GM20431 (cell line): ENCODE measurements around the gene SCOC.

Experiments used
- in situ Hi-C: fragments of 300-500 bp; cut with MseI, MboI; formaldehyde crosslinking; loops from one replicate; pipeline ENCODE4 v1.15.0; 2020; ENCODE audit warnings: low sequenced_read_pairs; ENCODE audit not compliant: unreplicated experiment

SCOC gene

DNA sequence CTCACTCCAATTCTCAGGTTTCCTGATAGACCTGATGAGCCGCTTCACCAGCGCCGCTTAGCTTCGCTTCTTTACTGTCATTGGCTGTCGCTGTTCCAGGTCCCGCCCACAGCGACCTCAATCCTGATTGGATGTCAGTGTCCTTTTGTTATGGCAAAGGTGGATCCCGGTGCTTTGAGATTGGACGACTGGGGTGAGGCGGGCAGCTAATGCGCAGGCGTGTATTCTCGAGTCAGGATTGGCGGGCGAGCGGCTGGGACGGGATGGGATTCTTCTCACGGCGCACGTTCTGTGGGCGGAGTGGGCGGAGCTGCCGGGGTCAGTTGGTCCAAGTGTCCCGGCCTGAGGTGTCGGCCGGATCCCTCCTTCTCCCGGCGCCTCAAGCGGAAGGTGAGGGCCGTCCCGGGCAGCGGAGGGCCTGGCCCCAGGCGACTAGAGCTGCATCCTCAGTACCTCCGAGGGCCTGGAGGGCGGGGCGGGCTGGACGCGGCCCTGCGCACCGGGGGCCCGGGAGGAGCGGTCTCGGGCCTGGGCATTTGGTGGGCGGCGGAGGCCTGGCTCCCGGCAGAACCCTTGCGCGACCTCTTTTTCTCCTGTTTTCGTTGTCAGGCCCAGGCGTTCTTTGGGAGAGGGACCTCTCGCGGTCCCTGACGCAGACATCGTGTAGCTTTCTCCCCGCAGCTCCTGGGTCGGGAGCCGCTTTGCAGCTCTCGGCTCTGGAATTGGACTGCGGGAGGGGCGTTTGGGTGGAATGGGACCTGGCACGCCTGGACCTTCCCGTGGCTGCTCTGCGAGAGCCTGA lies at the start of gene SCOC:
Gene SCOC (plus strand): TSS at position 319 of the 802 bp plus-strand sequence. CDS start 5,525 bp downstream, outside the sequence.
- in situ Hi-C loops: loop anchor here (25.0 kb wide), 1 partner anchor 464 kb away; no protein-coding TSS in a partner anchor

DNA sequence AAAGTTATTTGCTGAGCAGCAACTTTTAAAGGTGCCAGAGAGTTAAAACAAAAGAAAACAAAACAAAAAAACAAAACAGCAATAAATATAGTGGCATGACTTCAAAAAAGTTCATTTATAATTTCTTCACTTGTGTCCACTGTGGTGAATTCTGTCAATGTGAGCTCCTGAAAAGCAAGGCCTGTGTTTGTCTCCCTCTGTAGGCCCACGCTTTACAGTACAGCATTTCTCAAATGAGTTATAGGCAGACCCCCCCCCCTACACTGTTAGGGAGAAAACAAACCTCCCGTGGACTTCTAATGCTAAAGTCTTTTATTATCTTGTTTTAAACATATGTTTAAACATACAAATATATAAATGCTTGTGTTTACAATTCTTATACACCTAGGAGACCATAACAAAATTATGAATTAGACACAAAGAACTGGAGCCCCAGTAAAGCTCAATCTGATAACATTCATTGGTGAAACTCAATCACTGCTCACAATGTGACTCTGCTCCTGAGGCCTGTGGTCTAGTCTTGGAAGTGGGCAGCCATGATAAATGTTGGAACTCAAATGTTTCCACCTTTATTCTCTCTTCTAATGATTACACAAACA lies 47.0 kb upstream of the SCOC start:
- in situ Hi-C loops: no loop called here

DNA sequence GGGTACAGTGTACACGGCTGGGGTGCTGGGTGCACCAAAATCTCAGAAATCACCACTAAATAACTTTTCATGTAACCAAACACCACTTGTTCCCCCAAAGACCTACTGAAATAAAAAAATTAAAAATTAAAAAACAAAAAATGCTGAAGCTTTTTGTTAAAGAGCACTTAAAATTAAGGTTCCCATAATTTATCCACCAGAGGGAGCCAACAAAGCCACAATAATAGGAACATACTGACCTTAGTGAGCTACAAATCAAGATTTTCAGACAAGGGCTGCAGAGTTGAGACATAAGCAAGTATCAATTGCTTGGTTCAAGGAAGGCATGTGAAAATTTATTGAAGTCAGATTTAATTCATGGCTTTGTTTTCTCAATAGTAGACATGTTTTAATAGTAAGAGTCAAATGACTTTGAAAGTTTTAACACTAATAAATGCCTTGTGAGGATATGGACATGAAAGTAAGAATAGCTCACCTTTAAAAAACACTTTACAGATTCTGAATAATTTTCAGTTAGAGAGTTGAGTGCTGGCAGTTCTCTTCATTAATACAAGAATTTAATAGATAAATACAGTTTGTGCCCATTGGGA lies 43.0 kb upstream of the SCOC start:
- in situ Hi-C loops: no loop called here

DNA sequence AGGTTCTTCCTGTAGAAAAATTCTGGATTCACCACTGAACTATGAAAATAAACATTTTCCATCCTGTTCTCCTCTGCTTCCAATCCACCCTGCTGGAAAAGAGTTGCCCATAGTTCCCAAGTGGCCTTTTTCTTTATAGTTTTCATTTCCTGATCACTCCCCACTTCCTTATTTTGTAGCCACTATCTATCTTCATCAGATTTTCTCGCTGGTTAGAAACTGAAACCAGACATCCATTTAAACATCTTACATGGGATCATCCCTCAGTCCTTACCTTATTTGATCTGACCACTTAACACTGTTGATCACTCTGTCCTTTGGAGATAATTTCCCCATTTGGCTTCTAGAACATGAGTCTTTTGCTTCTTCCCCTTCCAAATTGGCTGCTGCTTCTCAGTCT lies 42.2 kb upstream of the SCOC start:
- in situ Hi-C loops: no loop called here

DNA sequence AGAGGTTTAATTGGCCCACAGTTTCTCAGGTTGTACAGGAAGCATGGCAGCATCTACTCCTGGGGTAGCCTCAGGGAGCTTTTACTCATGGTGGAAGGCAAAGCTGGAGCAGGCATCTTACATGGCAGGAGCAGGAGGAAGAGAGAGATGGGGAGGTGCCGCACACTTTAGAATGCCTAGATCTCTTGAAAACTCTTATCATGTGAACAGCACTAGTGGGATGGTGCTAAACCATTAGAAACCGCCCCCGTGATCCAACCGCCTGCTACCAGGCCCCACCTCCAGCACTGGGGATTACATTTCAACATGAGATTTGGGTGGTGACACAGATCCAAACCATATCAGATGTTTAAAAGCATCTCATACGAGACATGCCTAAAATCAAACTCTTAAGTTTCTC lies 41.6 kb upstream of the SCOC start:
- in situ Hi-C loops: no loop called here

DNA sequence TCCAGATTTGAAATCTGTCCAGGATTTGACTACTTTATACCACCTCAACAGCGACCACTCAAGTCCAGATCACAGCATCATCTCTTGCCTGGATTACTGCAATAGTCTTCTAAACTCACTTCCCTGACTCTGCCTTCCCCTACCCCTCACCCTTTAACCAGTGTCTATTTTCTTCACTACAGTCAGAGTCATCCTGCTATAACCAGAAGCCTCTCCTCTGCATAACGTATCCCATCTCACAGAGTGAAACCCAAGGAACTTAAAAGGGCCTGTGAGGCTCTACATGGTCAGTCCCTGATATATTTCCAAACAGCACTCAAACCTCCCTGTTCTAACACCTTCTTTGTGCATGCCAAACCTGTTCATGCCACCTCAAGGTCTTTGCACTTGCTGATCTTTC lies 40.7 kb upstream of the SCOC start:
- in situ Hi-C loops: no loop called here

DNA sequence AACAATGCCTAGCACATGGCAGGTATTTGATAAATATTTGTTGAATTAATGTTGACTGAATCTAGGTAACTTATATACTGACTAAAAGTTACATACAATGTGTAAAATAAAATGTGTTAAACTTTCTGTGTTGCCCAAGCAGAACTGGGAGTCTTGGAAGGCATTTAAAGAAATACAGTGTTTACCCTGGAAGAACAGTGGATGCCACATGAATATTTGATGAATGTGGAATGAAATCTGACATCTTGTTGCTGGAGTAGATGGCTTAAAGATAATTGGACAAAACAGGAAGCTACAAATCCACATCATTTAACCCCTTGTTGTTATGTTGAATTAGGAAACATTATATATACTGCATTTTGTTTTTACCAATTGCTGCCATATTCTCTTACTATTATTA lies 39.9 kb upstream of the SCOC start:
- in situ Hi-C loops: no loop called here

DNA sequence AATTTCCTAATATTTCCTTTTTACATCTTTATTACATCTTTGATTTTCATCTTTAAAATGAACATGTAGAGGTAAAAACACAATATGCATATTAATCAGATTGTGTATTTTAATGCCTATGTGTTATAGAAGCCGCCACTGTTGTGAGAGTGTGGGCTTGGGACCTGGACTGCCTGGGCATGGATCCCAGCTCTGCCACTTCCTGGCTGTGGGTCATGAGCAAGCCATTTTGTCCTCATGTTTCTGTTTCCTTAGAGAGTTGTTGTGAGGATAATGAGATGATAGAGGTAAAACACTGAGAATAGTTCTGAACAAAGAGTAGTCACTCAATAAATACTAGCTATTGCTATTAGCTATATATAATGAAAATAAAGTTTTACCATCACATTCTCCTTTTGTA lies 38.4 kb upstream of the SCOC start:
- in situ Hi-C loops: no loop called here

DNA sequence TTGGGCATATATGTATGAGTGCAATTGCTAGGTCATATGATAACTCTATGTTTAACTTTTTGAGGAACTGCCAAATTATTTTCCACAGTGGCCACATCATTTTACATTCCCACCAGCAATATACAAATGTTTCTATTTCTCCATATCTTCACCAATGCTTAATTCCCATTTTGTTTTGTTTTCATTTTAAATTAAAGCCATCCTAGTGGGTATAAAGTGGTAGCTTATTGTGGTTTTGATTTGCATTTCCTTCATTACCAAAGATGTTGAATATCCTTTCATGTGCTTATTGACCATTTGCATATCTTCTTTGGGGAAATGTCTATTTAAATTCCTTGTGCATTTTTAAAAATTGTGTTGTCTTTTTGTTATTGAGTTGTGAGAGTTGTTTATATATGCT lies 36.7 kb upstream of the SCOC start:
- in situ Hi-C loops: no loop called here

DNA sequence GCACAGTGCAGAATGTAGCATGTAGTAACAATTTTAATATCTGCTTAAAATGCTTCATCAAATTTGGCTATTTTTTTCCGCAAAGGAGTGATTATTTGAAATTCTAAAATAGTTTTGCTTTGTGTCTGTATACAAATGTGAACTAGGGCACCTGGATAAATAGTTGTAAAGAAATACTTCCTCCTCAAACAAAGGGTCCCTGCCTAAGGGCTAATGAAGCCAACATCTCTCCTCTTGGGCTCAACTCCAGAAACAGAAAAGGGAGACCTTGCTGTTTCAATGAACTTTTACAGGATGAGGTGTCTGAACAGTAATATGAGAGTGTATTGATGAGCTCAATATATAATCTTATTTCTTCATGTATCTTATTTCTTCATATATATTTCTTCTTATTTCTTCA lies 30.8 kb upstream of the SCOC start:
- in situ Hi-C loops: no loop called here

DNA sequence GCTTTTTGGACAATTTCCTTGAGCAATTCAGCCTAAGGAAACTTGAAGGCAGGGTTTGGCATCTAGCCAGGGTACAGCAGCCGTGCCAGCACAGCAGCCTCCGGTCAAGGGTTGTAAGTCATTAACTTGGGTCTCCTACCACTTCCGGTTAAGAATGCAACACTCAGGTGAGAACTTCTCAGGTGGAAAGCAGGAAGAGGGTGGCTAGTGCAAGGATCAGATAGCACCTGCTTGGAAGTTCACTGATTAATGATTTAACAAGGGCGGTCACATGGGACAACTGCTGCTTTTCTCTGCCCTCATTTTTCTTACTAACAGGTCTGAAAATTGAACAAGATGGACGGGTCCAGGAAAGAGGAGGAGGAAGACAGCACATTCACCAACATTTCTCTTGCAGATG lies 30.1 kb upstream of the SCOC start:
- in situ Hi-C loops: no loop called here

DNA sequence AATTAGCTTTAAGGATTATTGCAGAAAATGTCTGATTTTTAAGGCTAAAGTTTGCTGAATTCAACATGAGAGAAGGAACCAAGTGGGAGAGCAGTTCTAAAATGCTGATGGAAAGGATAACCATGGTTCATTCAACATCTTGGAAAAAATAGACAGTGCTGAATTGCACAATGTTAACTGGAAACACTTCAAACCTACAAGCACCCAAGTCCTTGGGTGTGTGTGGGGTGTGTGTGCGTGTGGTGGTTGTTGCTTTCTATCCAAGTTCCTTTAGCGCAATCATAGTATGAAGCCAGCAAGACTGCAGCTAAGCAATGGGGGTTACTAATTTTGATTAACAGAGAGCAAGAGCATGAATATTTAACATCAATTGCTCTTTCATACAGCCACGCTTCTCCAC lies 29.3 kb upstream of the SCOC start:
- in situ Hi-C loops: no loop called here

DNA sequence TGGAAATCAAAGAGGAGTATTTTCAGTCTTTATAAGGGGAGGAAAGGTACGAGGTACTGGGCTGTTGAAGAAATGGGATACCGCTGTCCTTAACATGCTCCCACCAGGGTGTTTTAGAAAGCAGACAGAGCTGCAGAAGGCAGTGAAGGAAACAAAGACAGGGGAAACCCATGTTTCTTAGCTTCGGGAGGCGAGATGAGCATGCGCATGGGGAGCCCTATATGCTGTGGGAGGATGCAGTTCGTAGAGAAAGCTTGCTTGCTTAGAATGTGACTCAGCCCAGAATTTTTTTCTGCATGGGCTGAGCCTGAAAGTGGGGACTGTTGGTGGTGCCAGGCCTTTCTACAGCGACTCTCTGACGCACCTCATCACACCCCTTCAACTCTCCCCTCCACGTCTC lies 28.8 kb upstream of the SCOC start:
- in situ Hi-C loops: no loop called here

DNA sequence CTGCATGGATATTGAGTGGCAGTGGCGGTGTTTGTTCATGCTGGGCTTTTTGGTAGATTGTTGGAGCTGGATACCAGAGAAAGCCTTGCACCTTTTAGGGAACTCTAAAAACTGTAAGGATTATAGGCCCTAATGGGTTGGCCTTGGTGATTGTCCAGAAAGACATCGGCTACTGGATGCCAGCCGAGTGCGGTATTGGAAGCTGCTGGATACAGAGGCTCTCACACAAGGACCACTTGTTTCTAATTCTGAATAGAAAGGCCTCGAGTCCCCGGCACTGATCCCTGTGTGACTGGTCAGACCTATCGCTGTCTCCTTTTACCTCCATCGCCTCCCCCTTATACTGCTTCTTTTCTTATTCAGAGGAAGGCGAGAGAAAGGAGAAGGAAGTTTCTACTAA lies 27.3 kb upstream of the SCOC start:
- in situ Hi-C loops: no loop called here

DNA sequence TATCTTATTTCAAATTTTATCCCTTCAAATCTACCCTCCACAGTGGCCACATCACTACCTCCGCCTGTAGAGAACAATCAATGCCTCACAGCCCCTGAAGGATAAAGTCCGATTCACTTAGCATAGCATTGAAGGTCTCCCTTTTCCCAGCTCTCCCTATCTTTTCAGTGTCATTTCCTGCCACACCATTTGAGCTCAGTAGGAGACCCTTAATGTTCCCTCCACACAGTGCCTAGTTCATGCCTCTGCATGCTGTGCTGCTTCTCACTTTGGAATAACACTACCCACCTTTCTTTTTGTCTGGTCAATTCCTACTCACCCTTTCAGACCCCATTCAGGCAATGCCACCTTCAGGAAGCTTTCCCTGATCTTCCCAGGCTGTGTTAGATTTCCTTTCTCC lies 23.6 kb upstream of the SCOC start:
- in situ Hi-C loops: loop anchor here (25.0 kb wide), 1 partner anchor 487 kb away; no protein-coding TSS in a partner anchor

DNA sequence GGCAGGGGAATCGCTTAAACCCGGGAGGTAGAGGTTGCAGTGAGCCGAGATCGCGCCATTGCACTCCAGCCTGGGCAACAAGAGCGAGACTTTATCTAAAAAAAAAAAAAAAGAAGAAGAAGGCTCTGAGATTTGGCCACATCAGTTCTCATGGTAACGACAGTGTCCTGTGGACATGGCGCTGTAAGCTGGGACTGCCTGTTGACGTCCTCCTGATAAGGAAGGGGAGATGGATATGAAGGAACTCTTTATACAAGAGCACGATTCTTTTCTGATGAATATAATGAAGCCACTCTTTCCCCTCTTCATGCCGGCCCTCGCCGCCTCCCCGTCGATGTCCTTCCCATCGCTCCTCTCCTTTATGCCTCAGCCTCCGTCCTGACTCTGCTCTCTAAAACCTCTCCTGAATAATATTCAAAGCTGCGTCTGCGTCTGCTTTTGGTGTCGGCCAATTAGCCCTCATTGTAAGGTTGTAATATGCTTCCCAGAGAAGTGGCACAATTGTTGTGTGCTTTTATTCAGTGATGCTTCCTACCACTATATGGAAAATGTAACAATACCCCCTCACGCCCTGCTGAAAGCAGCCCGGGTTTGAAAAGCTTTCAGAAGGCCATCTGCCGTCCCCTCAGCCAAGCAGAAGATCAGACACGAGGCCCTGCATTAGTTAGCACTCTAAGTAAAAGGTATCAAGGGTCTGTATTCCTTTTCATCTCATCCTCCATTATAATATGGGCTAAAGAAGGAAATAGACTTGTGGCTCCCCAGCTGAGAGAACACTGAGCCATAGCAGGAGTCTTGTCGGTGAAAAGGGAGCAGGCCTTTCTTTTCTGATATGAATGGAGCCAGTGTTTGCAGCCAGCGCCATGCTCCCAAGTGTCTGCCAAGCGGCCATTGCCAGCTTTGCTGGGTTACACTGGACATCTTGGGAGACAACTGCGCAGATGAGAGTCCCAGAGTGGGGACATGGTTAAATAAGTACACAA lies 22.1 kb upstream of the SCOC start:
- in situ Hi-C loops: loop anchor here (25.0 kb wide), 1 partner anchor 486 kb away; no protein-coding TSS in a partner anchor

DNA sequence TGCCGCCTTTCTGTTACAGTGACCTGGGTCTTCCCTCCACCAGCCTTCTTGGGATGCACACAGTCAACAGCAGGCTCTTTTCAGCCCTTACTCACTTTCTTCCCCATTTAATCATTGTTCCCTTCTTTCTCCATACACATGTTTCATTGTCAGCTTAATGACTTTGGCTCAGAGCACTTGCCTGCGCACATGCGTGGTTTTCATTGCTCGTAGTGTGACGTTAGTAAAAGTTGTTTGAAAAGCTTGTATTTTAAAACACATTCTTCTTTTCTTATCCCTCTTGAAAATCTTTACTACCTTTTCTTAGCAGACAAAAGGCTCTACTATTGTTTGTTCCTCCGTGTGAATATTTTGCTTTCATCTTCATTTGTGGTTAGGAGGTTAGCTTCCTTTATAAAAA lies 19.7 kb upstream of the SCOC start:
- in situ Hi-C loops: loop anchor here (25.0 kb wide), 1 partner anchor 484 kb away; no protein-coding TSS in a partner anchor

DNA sequence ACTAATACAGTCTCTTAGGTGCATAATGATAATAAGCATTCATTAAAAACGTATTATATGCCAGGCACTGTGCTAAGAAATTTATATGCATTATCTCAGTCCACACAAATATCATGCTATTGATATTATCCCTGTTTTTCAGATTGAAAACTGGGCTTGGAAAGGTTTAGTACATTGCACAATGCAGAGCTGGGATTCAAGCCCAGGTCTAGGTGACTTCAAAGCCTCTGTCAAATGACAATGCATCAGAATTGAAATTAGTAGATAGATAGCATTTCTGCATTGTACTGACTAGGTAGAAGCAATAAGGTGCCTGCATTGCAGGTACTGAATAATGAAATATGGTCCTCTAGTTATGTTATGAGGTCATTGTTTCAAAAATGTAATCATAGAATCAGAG lies 18.2 kb upstream of the SCOC start:
- in situ Hi-C loops: loop anchor here (25.0 kb wide), 1 partner anchor 482 kb away; no protein-coding TSS in a partner anchor

DNA sequence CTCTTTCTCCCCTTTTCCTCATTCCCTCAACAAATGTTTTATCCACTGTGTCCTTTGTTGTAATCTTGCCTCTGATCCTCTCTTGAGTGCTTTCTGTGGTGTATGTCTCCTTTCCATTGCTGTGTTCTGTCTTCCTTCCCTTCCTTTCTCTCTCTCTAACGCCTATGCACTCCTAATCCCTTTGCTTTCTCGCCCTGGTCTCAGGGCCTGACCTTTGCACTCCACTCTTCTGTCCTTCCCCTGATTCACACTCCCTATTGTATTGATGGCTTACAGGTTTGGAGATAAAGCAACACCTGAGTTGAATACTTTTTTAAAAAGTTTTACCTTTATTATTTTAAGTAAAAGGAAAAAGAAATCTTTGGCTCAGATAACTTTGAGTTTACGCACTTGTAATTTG lies 15.6 kb upstream of the SCOC start:
- in situ Hi-C loops: loop anchor here (25.0 kb wide), 1 partner anchor 479 kb away; no protein-coding TSS in a partner anchor

DNA sequence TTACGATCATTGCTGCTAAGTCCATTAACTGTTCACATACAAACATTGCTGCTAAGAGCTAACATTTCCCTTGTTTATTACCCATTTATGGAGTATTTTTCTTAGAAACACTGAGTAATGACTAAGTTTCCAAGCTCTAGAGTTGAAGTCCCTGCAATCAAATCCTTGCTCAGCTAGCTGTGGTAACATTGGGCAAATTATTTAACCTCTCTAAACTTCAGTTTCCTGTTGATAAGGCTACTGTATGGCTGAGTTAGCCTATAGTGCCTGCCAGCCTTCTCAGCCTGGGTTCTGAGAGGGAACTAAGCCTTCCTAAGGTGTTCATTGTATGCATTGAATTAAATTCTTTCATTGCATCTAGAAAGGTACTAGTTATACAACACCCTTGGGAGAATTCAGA lies 15.2 kb upstream of the SCOC start:
- in situ Hi-C loops: loop anchor here (25.0 kb wide), 1 partner anchor 479 kb away; no protein-coding TSS in a partner anchor
